ENCODE data around the gene TBCD. TPM values are rescaled to one million over a fixed set of nuclear protein-coding genes. Genes with fewer than 3 reads are reported as not detected.
"Not testable (repeated sequence)": the region's sequence is repeated elsewhere in the genome, so short reads cannot be mapped to it uniquely, and the experiment has no call there.

Gene TBCD
- total and polyA plus RNA-seq, 12 donors, result 25.6 to 240 (median 66.2) TPM

DNA sequence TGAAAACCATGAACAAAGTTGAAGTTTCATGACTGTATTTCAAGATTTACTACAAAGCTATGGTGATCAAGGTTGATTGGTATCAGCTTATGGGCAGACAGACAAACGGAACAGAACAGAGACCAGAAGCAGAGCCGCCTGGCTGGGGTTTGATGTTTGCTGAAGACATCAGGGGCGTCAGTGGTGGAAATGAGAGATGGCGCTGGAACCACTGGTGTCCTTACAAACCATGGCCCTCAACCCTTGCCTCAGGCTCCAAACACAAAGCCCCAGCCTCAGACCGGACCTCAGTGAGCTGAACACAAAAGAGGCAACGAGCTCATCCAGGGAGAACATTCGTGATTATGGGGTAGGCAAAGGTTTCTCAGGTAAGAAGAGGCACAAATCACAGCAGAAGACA, 214.6 kb downstream of the TBCD start:
- no peaks in the 10 kb centered on the region for H3K36me3 ChIP-seq (replicated peaks in 1 of 2)
- DNase-seq, result peak in 1 of 7 donors; percentile 43
- H3K9me3 ChIP-seq (replicated peaks in 1 of 3), result no peaks in the 10 kb centered on the region
- H3K27me3 ChIP-seq, result no peaks in the 10 kb centered on the region
- peaks cover 0 to 4% of the 10 kb centered on the region in 2 donors for H3K4me1 ChIP-seq (replicated peaks in 1 of 2)
- TF ChIP-seq, protein P1, sequence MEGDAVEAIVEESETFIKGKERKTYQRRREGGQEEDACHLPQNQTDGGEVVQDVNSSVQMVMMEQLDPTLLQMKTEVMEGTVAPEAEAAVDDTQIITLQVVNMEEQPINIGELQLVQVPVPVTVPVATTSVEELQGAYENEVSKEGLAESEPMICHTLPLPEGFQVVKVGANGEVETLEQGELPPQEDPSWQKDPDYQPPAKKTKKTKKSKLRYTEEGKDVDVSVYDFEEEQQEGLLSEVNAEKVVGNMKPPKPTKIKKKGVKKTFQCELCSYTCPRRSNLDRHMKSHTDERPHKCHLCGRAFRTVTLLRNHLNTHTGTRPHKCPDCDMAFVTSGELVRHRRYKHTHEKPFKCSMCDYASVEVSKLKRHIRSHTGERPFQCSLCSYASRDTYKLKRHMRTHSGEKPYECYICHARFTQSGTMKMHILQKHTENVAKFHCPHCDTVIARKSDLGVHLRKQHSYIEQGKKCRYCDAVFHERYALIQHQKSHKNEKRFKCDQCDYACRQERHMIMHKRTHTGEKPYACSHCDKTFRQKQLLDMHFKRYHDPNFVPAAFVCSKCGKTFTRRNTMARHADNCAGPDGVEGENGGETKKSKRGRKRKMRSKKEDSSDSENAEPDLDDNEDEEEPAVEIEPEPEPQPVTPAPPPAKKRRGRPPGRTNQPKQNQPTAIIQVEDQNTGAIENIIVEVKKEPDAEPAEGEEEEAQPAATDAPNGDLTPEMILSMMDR (IDR thresholded peaks at IDR 0.05), result no peak
- TF ChIP-seq POLR2A (IDR thresholded peaks at IDR 0.05), result no peak
- intact Hi-C loops (cut with DNase I), result loop anchor here in 1 of 2 donors (10.0 kb wide), 1 partner anchor 62 kb away; no protein-coding TSS in a partner anchor
- 86 to 95% (median 90%) methylated on average over 7 of the region's 7 CpGs for WGBS, 4 donors
- H3K27ac ChIP-seq, result no peak overlapping the region
- no peak overlapping the region for H3K4me3 ChIP-seq

DNA sequence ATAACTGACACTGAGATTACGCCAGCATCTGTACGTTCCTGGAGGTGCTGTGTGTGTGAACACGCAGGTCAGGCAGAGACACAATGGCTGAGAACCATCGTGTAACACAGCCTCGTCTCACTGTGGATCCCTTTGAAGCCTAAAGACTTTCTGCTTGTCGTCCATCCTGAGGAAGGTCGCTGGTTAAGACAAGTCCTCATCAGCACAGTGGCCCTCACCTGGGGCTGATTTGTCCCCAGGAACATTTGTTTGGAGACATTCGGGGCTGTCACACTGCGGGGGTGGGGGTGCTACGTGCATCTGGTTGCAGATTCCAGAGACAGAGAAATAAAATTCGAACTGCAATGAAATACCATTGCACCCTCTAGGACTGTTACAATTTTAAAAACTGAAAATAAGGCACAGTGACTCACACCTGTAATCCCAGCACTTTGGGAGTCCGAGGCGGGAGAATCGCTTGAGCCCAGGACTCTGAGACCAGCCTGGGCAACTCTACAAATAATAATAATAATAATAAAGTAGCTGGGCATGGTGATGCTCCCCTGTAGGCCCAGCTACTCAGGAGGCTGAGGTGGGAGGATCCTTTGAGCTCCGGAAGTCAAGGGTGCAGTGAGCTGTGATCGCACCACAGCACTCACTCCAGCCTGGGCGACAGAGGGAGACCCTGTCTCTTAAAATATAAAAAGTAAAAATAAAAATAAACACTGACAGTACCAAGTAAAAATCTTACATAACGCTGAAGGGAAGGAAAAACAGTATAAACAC, 215.6 kb downstream of the TBCD start:
- Histone ChIP-seq H3K4me3 (no peak overlapping the region), H3K4me1 (replicated peaks in 1 of 2) (peaks cover 0 to 4% of the 10 kb centered on the region in 2 donors), H3K27ac (no peak overlapping the region), H3K9me3 (replicated peaks in 1 of 3) (no peaks in the 10 kb centered on the region), H3K36me3 (replicated peaks in 1 of 2) (no peaks in the 10 kb centered on the region), H3K27me3 (no peaks in the 10 kb centered on the region)
- peak in 1 of 7 donors; percentile 34 for DNase-seq
- TF ChIP-seq POLR2A (IDR thresholded peaks at IDR 0.05), result no peak
- TF ChIP-seq, protein P1 (IDR thresholded peaks at IDR 0.05), result no peak
- WGBS, 4 donors, result 90 to 92% (median 92%) methylated on average over 12 to 18 of the region's 18 CpGs
- intact Hi-C loops (cut with DNase I), result loop anchor here in 1 of 2 donors (10.0 kb wide), 1 partner anchor 63 kb away; no protein-coding TSS in a partner anchor

DNA sequence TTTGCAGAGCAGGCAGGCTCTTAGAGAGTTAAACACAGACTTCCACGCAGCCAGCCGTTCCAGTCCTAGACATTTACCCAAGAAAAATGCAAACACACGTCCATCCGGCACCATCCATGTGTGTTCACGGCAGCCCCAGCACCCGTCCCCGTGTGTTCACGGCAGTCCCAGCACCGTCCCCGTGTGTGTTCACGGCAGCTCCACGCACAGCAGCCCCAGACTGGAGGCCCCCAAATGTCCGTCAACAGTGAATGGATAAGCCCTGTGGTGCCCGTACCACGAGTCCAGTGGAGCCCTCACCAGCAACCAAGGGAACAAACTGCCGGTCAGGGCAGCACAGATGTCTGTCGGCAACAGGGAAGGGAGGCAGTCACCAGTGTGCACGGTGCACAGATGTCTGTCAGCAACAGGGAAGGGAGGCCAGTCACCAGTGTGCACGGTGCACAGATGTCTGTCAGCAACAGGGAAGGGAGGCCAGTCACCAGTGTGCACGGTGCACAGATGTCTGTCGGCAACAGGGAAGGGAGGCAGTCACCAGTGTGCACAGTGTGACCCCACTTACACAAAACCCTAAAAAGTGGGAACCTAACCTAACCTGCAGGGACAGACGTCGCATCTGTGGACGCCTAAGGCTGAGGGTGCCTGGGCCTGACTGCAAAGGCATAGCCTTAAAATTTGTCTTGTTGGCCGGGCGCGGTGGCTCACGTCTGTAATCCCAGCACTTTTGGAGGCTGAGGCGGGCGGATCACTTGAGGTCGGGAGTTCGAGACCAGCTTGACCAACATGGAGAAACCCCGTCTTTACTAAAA, 216.4 kb downstream of the TBCD start:
- 56 to 85% (median 81%) methylated on average over 11 to 31 of the region's 33 CpGs for WGBS, 4 donors
- DNase-seq, result peak in 1 of 7 donors; percentile 38
- H3K27me3 ChIP-seq; H3K4me1 ChIP-seq (replicated peaks in 1 of 2); H3K36me3 ChIP-seq (replicated peaks in 1 of 2); H3K27ac ChIP-seq; H3K4me3 ChIP-seq; H3K9me3 ChIP-seq (replicated peaks in 1 of 3): not testable (repeated sequence)
- intact Hi-C loops (cut with DNase I), result loop anchor here in 1 of 2 donors (10.0 kb wide), 1 partner anchor 63 kb away; no protein-coding TSS in a partner anchor

DNA sequence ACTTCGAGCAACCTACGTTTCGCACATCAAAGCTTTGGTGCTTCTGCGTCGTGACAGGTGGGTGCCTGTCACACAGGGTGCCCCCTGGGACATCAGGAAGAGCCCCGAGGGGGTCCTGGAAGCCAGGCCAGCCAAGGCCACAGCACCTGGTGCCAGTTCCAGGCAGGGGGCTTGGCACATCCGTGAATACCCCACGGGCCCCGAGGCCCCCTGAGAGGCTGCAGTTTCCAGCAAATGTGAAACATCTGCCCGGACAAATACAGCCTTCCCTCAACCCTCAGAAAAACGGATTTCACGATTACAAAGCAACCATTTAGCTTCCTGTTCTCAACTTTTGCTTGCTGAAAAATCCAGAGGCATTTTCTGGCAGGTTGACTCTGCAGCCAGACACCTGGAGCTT, 218.2 kb downstream of the TBCD start:
- no peak overlapping the region for H3K27ac ChIP-seq
- DNase-seq, result no peak
- H3K36me3 ChIP-seq (replicated peaks in 1 of 2), result no peaks in the 10 kb centered on the region
- H3K9me3 ChIP-seq (replicated peaks in 1 of 3), result no peaks in the 10 kb centered on the region
- no peaks in the 10 kb centered on the region for H3K27me3 ChIP-seq
- 75 to 83% (median 77%) methylated on average over 11 to 12 of the region's 12 CpGs for WGBS, 4 donors
- intact Hi-C loops (cut with DNase I), result no loop called here
- no peak overlapping the region for H3K4me3 ChIP-seq
- TF ChIP-seq, protein P1 (IDR thresholded peaks at IDR 0.05), result no peak
- no peak for TF ChIP-seq POLR2A (IDR thresholded peaks at IDR 0.05)
- H3K4me1 ChIP-seq (replicated peaks in 1 of 2), result no peaks in the 10 kb centered on the region
